Neural cell (in vitro differentiated cells): Measurements from ENCODE around the gene IQCM.

ENCODE experiments used
- TF ChIP-seq, protein P1 (sequence below): IDR thresholded peaks from 2 replicates; pipeline ENCODE4 v1.6.1; 2012; ENCODE audit warnings: borderline replicate concordance
- TF ChIP-seq, protein P2 (sequence below): fragments of 450-650 bp; IDR thresholded peaks from 2 replicates; pipeline ENCODE4 v1.5.1; 2014; ENCODE audit warnings: antibody characterized with exemption, mild to moderate bottlenecking, moderate library complexity; ENCODE audit not compliant: poor library complexity, severe bottlenecking

DNA sequence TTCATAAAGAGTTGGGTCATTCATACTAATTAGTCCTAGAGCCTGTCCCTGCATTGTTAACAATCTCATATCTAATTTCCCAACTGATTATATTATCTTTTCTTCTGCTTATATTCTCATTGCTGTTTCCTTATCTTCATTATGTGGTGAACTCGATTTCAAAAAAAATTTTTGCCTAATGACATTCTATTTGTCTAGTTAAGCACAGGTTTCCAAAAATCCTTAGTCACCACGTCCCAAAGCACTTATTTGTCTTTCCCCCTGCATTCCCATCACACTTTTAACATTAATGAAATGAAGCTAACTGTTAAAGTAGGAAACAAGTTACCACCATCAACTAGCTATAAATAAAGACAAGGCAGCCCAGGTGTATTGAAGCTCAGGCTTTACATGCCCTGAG, 131.1 kb downstream of the IQCM start:
- TF ChIP-seq, protein P1, sequence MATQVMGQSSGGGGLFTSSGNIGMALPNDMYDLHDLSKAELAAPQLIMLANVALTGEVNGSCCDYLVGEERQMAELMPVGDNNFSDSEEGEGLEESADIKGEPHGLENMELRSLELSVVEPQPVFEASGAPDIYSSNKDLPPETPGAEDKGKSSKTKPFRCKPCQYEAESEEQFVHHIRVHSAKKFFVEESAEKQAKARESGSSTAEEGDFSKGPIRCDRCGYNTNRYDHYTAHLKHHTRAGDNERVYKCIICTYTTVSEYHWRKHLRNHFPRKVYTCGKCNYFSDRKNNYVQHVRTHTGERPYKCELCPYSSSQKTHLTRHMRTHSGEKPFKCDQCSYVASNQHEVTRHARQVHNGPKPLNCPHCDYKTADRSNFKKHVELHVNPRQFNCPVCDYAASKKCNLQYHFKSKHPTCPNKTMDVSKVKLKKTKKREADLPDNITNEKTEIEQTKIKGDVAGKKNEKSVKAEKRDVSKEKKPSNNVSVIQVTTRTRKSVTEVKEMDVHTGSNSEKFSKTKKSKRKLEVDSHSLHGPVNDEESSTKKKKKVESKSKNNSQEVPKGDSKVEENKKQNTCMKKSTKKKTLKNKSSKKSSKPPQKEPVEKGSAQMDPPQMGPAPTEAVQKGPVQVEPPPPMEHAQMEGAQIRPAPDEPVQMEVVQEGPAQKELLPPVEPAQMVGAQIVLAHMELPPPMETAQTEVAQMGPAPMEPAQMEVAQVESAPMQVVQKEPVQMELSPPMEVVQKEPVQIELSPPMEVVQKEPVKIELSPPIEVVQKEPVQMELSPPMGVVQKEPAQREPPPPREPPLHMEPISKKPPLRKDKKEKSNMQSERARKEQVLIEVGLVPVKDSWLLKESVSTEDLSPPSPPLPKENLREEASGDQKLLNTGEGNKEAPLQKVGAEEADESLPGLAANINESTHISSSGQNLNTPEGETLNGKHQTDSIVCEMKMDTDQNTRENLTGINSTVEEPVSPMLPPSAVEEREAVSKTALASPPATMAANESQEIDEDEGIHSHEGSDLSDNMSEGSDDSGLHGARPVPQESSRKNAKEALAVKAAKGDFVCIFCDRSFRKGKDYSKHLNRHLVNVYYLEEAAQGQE = no peak
- TF ChIP-seq, protein P2, sequence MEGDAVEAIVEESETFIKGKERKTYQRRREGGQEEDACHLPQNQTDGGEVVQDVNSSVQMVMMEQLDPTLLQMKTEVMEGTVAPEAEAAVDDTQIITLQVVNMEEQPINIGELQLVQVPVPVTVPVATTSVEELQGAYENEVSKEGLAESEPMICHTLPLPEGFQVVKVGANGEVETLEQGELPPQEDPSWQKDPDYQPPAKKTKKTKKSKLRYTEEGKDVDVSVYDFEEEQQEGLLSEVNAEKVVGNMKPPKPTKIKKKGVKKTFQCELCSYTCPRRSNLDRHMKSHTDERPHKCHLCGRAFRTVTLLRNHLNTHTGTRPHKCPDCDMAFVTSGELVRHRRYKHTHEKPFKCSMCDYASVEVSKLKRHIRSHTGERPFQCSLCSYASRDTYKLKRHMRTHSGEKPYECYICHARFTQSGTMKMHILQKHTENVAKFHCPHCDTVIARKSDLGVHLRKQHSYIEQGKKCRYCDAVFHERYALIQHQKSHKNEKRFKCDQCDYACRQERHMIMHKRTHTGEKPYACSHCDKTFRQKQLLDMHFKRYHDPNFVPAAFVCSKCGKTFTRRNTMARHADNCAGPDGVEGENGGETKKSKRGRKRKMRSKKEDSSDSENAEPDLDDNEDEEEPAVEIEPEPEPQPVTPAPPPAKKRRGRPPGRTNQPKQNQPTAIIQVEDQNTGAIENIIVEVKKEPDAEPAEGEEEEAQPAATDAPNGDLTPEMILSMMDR = no peak
